Fibroblast of skin of right biceps (primary cell): Measurements from ENCODE around the gene UVRAG.
"Not testable (repeated sequence)": the region's sequence is repeated elsewhere in the genome, so short reads cannot be mapped to it uniquely, and the experiment has no call there.

ENCODE experiments used
- DNase-seq: peaks from one replicate; pipeline ENCODE4 v3.0.0-alpha.2; 2013

UVRAG gene

DNA sequence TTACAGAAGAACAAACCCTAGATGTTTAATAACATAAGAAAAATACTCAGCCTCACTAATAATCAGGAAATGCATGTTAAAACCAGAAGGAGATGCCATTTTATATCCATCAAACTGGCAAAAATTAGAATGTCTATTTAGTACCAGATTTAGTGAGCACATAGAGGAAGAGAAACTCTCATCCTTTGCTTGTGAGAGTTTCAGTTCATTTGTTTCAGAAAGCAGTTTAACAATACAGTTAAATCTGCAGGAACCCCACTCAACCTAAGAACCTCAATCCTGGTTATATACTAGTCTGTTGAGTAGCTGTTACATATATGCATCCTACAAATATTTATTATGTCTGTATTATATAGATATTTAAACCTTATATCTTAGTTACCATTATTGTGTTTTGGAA, 218.7 kb downstream of the UVRAG start:
- no peak for DNase-seq

DNA sequence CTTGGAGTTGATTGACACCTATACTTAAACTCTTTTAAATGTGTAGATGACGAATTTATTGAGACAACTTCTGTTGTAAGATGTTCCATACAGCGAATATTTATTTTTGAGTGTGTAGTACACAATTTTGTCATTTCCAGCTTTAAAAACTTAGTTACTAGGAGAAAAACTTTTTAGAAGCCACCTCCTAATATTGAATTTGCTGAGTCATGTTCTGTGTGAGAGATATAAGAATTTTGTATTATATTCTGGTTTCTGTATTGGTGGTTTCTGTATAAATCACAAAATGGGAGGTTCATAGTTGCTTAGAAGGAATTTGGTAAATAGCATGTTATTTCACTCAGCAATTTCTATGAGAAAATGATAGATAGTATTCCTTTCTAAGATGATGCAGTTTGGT, 220.0 kb downstream of the UVRAG start:
- DNase-seq, result no peak

DNA sequence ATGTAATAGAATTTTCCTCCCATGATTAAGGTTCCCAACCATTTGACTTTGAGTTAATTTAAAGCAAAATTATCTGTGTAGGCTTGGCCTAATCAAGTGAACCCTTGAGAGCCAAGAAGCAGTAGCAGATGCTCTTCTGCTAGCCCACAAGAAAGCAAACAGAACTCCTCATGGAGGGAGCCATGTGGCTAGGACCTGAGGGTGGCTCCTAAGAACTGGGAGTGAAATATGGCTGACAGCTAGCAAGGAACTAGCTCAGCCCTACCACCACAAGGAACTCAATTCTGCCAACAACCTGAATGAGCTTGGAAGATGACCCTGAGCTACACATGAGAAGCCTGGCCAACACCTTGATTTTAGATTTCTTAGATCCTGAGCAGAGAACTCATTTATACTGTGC, 223.6 kb downstream of the UVRAG start:
- DNase-seq, result no peak

DNA sequence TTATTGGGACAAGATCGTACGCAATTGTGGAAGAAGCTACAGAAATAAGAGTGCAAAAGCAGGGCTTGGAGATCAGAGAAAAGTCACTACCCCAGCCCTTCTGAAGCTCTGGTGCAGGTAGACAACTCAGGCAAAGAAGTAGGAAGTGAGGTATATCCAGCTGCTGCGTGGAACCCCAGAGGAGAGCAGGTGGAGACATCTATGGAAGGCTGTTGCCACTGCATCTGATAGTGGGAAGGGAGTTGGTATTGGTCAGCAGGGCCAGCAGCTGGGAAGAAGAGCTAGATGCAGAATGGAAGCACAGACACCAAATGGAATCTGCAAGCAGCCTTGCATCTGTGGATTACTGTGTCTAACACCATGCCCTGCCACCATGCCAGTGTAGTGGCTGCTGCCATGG, 226.2 kb downstream of the UVRAG start:
- no peak for DNase-seq

DNA sequence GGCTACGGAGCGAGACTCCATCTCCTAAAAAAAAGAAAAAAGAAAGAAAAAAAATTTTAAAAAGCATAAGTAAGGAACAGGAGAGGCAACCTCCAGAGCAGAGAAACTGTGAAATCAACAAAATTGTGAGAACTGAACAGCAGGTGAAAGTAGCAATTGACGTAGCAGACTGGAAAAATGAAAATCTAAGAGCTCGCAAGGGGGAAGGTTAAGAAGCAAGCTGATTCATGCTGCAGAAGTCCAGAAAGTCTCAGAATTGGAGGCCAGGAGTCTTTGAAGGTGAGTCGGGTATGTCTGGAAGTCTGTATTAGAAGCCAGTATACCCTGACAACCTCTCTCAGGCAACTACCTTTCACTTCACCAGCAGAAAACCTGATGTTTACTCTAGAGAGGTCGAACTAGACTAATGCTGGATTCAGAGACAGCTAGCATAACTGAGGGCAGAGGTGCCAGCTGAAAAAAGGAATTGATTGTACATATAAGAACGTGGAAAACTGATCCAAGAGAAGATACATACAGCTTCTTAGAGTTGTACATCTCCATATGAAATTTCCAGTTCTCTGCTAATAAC, 229.8 kb downstream of the UVRAG start:
- DNase-seq, result no peak

DNA sequence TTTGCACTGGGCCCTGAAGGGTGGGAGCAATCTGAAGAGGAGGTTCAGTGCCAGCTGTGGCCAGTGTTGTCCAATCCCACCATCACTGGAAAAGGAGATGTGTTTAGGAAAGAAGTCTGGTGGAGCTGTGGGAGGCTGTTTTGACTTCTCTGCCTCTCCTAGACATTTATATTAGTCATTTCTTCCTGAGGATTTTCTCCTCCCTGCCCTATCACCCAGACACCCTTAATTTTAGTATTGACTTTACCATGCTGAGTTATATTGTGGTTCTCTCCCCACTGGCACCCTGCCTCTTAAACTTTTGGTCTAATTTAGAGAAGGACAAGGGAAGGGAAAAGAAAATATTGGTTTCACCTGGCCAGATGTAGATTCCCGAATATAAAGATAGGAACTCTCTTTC, 232.2 kb downstream of the UVRAG start:
- no peak for DNase-seq

DNA sequence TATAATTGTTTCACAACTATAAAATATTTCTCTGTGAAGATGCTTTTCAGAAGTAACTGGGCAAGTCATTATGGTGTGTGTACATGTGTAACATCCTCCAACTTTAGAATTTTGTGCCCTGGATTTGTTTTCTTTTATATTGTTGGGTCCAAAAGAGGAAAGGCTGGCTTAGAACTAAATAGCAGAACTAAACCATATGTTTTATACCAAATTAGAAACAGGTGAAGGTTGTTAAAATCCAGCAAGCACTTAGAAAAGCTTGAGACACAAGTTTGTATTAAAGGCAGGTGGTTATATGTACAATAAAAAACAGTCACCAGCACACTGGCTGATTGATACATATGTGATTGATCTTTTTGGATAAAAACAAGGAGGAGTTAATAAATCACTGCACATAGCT, 232.8 kb downstream of the UVRAG start:
- no peak for DNase-seq

DNA sequence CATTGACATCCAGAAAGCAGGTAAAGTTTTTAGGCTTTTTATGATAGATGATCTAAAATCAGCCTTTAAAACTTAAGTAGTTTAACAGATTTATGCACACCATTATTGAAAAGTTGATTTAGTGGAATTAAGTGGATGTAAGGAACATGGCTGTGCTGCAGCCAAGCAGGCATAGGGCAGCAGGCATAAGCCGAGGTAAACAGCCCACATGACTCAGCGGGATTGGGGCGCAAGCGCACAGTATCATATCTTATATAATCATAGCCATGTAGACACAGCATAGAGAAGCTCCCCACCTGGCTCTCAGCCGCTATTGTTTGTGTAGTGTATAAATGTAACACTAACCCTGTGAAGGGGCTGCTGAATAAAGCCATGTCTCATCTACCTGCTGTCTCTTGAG, 233.8 kb downstream of the UVRAG start:
- DNase-seq, result peak; percentile 24

DNA sequence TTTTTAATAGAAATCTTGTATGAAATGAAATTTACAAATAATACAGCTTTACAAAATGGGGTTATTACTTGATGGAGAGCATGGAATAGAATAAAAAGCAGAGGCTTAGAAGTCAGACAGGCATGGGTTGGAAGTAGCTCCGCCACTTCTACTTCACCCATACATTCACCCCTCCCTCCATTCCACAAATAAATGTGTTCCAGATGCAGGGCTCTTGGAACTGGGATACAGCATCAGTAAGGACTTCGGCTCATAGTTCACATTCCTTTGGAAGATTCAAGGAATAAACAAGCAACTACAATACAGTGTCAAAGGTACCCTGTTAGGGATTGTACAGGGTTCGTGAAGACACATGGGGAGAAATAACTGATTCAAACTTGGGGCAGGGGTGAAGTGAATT, 234.5 kb downstream of the UVRAG start:
- DNase-seq, result peak; percentile 58

DNA sequence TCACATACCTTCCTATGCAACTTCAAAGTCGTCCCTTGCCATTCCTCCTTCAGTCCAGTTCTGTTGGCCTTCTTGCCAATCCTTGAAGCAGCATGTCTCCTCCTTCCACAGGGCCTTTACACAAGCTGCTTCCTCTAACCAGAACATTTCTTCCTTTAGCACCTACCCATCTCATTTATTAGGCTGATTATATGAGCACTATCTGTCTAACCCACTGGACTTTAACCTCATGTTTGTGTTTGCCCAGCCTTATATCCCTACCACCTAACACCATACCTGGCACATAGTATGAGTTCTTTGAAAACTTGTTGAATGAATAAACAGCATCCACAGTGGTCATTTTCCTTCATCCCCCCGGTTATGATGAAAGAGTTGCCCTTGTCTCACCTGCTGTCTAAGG, 236.9 kb downstream of the UVRAG start:
- no peak for DNase-seq

DNA sequence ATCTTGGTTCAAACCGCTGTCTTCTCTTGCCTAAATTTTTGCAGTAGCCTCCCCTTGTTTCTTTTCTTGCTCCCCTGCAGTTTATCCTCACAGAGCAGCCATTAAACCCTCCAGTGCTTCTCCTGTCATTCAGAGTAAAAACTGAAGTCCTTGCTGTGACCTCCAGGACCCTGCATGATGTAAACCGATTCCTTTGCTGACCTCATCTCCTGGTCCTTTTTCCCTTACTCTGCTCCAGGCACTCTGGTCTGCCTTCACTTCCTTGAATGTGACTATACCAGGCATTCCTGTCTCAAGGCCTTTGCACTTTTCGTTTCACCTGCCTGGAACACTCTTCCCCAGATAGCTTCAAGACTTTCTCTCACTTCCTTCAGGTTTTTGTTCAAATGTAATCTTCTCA, 239.3 kb downstream of the UVRAG start:
- DNase-seq, result no peak

DNA sequence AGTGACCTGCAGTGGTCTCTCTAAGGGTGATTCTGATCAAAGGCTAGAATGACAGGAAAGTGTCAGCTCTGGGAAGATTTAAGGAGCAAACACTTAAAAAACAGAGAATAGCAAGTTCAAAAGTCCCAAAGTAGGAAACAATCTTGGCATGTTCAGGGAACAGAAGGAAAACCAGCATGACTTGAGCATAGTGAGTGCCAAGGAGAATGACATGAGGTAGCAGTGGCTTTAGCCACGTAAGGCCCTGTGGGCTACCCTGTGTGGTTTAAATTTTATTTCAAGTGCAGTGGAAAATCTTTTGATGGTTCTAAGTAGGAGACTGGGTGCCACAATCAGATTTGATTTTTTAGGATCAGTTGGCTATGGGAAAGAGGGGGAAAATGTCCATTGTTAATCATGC, 241.9 kb downstream of the UVRAG start:
- DNase-seq, result no peak

DNA sequence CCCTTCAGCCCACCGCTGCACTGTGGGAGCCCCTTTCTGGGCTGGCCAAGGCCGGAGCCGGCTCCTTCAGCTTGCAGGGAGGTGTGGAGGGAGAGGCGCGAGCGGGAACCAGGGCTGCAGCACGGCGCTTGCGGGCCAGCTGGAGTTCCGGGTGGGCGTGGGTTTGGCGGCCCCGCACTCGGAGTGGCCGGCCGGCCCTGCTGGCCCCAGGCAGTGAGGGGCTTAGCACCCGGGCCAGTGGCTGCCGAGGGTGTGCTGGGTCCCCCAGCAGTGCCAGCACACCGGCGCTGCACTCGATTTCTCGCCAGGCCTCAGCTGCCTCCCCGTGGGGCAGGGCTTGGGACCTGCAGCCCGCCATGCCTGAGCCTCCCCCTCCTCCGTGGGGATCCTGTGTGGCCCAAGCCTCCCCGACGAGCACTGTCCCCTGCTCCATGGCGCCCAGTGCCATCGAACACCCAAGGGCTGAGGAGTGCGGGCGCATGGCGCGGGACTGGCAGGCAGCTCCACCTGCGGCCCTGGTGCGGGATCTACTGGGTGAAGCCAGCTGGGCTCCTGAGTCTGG, 245.5 kb downstream of the UVRAG start:
- not testable (repeated sequence) for DNase-seq

DNA sequence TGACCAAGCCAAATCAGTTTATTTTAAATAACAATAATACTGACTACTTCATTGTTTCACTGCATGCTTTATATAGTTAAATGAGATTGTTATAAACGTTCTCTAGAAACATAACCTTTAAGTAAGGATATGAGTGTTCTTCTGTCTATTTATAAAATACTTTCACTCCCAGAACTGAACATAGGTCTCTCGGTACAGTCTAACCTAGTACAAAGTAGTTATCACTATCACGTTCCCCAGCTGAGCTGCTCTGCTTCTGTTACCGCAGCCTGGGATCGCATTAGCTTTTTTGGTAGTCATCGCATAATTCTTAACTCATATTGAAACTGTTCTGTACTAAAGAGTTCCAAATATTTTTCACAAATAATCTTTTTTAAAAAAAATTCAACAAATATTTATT, 247.7 kb downstream of the UVRAG start:
- DNase-seq, result no peak

DNA sequence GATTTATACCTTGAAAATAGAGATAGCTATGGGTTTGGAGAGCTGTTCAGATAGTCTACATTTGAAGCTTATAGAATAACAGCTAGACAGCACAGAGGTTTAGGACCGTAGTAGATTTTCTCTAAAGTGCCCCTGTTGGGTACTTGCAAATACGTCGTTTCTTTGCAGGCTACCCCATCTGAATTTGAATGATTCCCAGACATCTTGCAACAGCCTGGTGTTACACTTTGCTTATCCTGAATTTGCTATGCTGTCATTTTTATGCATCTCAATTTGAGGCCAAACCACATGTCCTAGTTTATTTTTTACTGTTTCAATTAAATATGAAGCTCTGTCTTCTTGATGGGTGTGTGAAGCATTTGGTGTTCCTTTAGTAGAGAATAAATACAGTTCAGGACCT, 249.2 kb downstream of the UVRAG start:
- DNase-seq, result no peak

DNA sequence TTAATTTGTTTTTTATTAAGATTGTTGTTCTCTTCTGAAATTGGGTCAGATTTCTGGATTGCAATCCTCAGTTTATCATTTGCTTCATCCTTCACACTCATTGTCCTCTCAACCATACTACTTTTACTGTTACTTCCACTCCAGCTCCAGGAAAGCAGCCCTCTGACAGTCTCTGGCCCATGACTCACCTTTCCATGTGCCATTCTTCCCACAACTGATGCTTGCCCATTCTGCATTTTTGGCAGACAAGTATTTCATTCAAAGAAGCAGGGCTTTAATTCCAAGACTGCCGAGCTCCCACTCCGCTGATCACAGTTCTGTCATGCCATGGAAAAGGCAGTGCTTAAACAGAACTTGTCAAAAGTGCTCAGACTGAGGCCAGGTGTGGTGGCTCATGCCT, 252.1 kb downstream of the UVRAG start:
- DNase-seq, result peak; percentile 22

DNA sequence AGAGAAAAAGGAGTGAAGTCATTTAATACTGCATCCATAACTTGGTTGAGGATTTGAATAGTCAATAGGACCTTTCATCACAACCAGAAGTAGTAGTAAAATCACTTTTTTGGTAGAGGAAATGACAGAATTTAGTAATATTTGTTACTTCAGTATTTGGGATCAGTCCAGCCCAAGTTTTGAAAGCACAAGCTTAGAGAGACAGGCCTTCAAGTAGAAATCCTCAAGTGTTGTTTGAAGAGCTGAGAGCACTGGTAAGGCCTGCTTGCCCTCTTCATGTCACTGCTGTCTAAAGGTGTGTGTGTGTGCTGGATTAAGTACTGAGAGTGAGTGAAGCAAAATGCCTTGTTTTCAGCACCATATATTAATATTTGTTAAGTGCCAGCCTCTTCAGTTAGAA, 254.0 kb downstream of the UVRAG start:
- no peak for DNase-seq

DNA sequence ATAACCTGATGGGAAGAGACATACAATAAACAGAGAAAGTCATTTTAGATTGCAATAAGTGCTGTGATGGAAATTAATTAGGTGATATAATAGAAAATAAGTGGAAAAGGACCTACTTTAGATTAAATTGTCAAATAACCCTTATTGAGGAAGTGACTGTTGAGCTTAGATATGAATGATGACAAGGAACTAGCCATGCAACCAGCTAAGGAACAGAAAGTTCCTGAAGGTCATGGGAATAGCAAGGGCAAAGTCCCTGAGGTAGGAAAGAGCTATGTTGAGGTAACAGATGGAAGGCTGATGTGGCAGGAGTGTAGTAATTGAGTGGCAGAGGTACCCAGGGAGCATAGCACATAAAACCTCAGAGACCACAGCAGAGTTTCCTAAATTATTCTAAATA, 256.1 kb downstream of the UVRAG start:
- no peak for DNase-seq

DNA sequence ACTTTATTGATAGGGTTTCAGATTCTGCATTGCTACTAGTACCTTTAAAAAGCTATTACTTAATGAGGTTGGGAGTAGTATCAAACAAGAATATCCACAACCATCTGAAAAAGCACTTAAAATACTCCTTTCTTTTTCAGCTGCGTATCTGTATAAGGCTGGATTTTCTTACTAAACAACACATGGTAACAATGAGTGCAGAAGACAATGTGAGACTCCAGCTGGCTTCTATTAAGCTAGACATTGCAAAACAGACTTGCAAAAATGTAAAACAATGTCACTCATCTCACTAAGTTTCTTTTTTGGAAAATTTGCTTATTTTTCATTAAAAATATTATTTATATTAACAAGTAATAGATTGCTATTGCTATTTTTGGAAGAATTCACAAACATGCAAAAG, 258.7 kb downstream of the UVRAG start:
- peak; percentile 66 for DNase-seq

DNA sequence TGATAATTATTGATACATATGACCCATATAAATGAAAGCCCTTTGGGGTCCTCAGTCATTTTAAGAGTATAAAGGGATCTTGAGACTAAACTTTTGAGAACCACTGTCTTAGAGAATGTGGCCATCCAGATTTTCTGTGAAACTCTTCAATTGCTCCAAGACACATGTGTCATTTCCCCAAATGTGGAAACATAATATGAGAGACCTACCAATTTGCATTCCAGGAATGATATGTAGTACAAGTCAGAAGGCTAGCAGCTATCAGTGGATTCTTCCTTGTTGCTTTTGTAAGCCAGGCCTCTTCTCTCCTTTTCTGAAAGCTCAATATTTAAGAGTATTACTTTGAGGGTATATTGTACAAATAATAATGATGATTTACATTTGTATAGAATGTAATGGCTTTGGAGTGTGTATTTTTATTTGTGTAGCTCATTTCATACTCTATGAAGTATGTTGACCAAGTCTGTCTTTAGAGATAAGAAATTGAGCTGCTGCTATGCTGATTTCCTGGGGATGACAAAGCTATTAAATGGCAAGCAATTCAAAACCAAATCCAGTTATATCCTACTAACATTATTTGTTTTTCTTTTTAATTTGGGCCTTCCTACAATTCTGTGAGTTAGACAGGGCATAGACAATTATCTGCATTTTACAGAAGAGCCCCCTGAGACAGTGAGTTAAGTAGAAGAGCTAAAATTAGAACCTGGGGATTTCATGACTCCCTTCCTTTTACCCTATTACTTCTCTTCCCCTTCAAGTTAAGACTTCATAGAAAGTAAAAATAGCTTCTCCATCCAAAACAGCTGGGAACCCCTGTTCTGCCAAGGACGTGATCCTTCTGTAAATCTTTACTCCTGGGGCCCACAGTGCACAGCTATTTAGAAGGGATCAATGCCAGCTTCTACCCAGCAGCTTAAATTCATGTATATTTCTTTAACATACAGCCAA, 259.4 kb downstream of the UVRAG start:
- DNase-seq, result peak; percentile 79

DNA sequence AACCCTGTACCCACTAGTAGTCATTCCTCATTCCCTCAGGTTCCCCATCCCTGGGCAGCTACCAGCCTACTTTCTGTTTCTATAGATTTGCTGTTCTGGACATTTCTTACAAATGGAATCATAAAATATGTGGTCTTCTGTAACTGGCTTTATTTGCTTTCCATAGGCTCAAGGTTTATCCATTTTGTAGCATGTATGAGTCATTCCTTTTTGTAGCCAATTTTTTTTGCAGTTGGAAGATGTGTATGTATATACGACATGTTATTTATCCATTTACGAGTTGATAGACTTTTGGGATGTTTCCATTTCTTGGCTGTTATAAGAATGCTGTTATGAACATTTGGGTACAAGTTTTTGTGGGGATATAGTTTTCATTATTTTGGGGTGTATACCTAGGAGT, 260.7 kb downstream of the UVRAG start:
- DNase-seq, result peak; percentile 56

DNA sequence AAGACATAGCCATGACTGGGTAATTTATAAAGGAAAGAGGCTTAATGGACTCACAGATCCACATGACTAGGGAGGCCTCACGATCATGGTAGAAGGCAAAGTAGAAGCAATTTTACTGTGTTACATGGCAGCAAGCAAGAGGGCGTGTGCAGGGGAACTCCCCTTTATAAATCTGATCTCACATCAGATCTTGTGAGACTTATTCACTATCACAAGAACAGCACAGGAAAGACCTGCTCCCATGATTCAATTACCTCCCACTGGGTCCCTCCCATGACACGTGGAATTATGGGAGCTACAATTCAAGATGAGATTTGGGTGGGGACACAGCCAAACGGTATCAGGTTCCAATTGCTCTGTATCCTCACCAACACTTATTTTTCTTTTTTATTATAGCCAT, 261.2 kb downstream of the UVRAG start:
- not testable (repeated sequence) for DNase-seq

DNA sequence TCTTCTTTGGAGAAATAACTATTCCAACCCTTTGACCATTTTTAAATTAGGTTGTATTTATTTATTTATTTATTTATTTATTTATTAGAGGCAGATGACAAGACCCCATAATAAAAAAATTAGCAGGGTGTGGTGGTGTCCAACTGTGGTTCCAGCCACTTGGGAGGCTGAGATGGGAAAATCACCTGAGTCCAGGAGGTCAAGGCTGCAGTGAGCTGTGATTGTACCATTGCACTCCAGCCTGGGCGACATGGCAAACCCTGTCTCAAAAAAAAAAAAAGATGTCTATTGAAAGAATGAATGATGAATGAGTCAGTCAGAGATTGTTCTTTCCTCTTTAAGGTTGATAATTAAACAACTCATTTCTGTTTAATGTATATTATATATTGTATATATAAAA, 261.7 kb downstream of the UVRAG start:
- no peak for DNase-seq

DNA sequence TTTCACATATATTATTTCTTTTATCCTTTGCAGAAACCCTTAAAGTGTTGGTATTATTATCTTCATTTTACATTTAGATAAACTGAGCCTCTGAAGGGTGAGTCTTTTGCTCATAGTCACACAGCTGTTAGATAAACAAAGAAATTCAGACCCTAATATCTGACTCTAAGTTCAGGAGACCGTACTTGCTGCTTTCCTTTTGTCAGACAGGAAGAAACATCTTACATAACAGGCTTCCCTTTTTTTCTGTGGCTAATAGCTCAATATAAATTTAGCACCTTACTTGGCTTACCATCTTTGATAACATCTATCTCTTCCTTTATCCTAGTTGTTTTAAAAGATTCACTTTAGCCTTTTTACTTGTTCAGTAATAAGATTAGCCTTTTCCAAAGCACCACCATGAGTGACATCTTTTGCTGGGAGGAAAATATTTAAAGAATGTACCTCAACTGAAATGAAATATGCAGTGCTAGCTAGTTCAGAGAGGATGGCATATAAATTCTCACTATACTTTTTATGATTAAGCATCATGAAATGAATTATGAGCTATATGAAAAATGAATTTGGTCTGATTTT, 262.7 kb downstream of the UVRAG start:
- peak; percentile 40 for DNase-seq
